ENCODE data around the gene PRH2. TPM values are rescaled to one million over a fixed set of nuclear protein-coding genes. Genes with fewer than 3 reads are reported as not detected.

Gene PRH2
- total and polyA plus RNA-seq, 4 donors = 4.0 TPM; not detected in 3

- Histone ChIP-seq H3K27me3 (ENCODE audit: control insufficient read depth in 1 of 2, insufficient read depth in 2 of 2, low read length in 1 of 2) (no peaks in the 10 kb centered on the region), H3K27ac (ENCODE audit: low read depth in 1 of 2, low read length in 2 of 2) (peak overlapping the region in 1 of 2 donors; percentile 89), H3K9me3 (ENCODE audit: control insufficient read depth, low read length) (no peaks in the 10 kb centered on the region), H3K36me3 (ENCODE audit: control insufficient read depth in 1 of 2, insufficient read depth in 2 of 2, low read length in 1 of 2) (no peaks in the 10 kb centered on the region), H3K4me3 (ENCODE audit: low read length in 2 of 2) (no peak overlapping the region), H3K4me1 (ENCODE audit: control insufficient read depth in 1 of 2, insufficient read depth in 2 of 2, low read length in 2 of 2) (peaks cover 0 to 2% of the 10 kb centered on the region in 2 donors)
- DNase-seq (peak; percentile 69 to 71), ATAC-seq (ENCODE audit: low FRiP score) (peak; percentile 79)
- WGBS, 2 donors = 28 to 32% methylated on average over 15 of the region's 15 CpGs
- intact Hi-C loops (cut with DNase I) = loop anchor here in 1 of 2 donors (10.0 kb wide), 1 partner anchor 206 kb away; the partner anchor contains the start of gene SMIM10L1
These were observed 39.9 kb downstream of the PRH2 start for GRCh38 chr12:10968765-10969456.

DNA sequence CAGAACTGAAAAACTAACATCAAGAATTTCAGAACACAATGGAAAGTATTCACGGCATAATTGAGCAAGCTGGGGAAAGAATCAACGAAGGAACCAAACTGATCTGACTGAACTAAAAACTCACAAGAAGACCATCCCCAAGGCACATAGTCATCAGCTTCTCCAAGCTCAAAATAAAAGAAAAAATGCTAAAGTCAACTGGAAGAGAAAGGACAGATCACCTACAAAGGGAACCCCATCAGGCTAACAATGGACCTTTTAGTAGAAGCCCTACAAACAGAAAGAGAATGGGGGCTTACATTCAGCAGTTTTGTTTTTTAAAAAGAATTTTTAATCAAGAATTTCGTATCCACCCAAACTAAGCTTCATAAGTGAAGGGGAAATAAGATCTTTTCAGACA lies 45.9 kb downstream of the PRH2 start:
- Histone ChIP-seq H3K36me3 (ENCODE audit: control insufficient read depth in 1 of 2, insufficient read depth in 2 of 2, low read length in 1 of 2) (no peaks in the 10 kb centered on the region), H3K9me3 (ENCODE audit: control insufficient read depth, low read length) (no peaks in the 10 kb centered on the region), H3K4me1 (ENCODE audit: control insufficient read depth in 1 of 2, insufficient read depth in 2 of 2, low read length in 2 of 2) (no peaks in the 10 kb centered on the region), H3K27ac (ENCODE audit: low read depth in 1 of 2, low read length in 2 of 2) (no peak overlapping the region), H3K27me3 (ENCODE audit: control insufficient read depth in 1 of 2, insufficient read depth in 2 of 2, low read length in 1 of 2) (no peaks in the 10 kb centered on the region), H3K4me3 (ENCODE audit: low read length in 2 of 2) (no peak overlapping the region)
- intact Hi-C loops (cut with DNase I) = no loop called here
- ATAC-seq (ENCODE audit: low FRiP score) = no peak
- WGBS, 2 donors = 90 to 91% methylated on average over 3 of the region's 3 CpGs
- DNase-seq = no peak

DNA sequence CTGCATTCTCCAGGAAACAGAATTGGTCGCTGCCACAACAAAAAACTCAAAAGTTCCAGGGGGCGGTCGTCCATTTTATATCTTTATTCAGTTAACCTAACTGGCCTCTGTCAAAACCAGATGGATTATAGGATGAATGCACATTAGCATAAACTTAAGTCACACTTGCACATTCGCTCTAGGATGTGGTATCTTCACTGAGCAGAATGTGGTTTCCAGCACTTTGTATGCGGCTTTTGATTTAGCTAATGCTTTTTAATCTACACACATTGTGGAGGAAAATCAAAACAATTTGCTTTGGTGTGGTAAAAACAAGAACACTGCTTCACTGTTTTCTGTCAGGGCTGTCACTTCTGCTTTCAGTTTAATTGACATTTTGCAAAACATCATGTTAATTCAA lies 53.2 kb downstream of the PRH2 start:
- Histone ChIP-seq H3K4me3 (ENCODE audit: low read length in 2 of 2) (no peak overlapping the region), H3K36me3 (ENCODE audit: control insufficient read depth in 1 of 2, insufficient read depth in 2 of 2, low read length in 1 of 2) (peaks cover 0 to 5% of the 10 kb centered on the region in 2 donors), H3K4me1 (ENCODE audit: control insufficient read depth in 1 of 2, insufficient read depth in 2 of 2, low read length in 2 of 2) (no peaks in the 10 kb centered on the region), H3K27me3 (ENCODE audit: control insufficient read depth in 1 of 2, insufficient read depth in 2 of 2, low read length in 1 of 2) (no peaks in the 10 kb centered on the region), H3K27ac (ENCODE audit: low read depth in 1 of 2, low read length in 2 of 2) (no peak overlapping the region), H3K9me3 (ENCODE audit: control insufficient read depth, low read length) (no peaks in the 10 kb centered on the region)
- 90 to 94% methylated on average over 5 of the region's 5 CpGs for WGBS, 2 donors
- ATAC-seq (ENCODE audit: low FRiP score) (no peak), DNase-seq (no peak)
- intact Hi-C loops (cut with DNase I) = no loop called here

Other genes with a start within 250 kb of the PRH2 start
- gene YBX3, start 205.9 kb upstream of the PRH2 start, total RNA-seq = 100 to 1,000 TPM; 368 to 602 TPM
- 100 to 1,000 TPM; 277 to 353 TPM for gene YBX3, start 205.9 kb upstream of the PRH2 start, polyA plus RNA-seq
- gene TAS2R7, start 126.6 kb upstream of the PRH2 start, total RNA-seq = not detected
- not detected for gene TAS2R7, start 126.6 kb upstream of the PRH2 start, polyA plus RNA-seq
- not detected for gene TAS2R8, start 122.0 kb upstream of the PRH2 start, total RNA-seq
- not detected for gene TAS2R8, start 122.0 kb upstream of the PRH2 start, polyA plus RNA-seq
- not detected for gene TAS2R9, start 119.1 kb upstream of the PRH2 start, total RNA-seq
- gene TAS2R9, start 119.1 kb upstream of the PRH2 start, polyA plus RNA-seq = not detected
- 1 to 10 TPM; 1.4 to 1.8 TPM for gene TAS2R10, start 102.9 kb upstream of the PRH2 start, total RNA-seq
- not detected for gene TAS2R10, start 102.9 kb upstream of the PRH2 start, polyA plus RNA-seq
- gene PRR4, start 79.8 kb upstream of the PRH2 start, total RNA-seq = 1 to 10 TPM; 2.6 to 4.8 TPM
- 1 to 10 TPM in 1 of 2 donors, under 1 TPM in 1; 0.74 to 3.3 TPM for gene PRR4, start 79.8 kb upstream of the PRH2 start, polyA plus RNA-seq
- 10 to 100 TPM; 18.4 to 33.0 TPM for gene PRH1, start 45.0 kb upstream of the PRH2 start, total RNA-seq
- gene PRH1, start 45.0 kb upstream of the PRH2 start, polyA plus RNA-seq = under 1 TPM in 1 of 2 donors, not detected in 1; 0.67 TPM
- 1 to 10 TPM; 3.2 to 5.6 TPM for gene TAS2R13, start 19.7 kb upstream of the PRH2 start, total RNA-seq
- gene TAS2R13, start 19.7 kb upstream of the PRH2 start, polyA plus RNA-seq = not detected
- 1 to 10 TPM; 5.2 to 6.4 TPM for gene TAS2R14, start 10.0 kb downstream of the PRH2 start, total RNA-seq
- gene TAS2R14, start 10.0 kb downstream of the PRH2 start, polyA plus RNA-seq = 1 to 10 TPM in 1 of 2 donors, not detected in 1; 2.0 TPM
- 1 to 10 TPM; 3.3 to 5.7 TPM for gene TAS2R50, start 57.7 kb downstream of the PRH2 start, total RNA-seq
- not detected for gene TAS2R50, start 57.7 kb downstream of the PRH2 start, polyA plus RNA-seq
- 1 to 10 TPM; 4.3 to 4.8 TPM for gene TAS2R20, start 69.1 kb downstream of the PRH2 start, total RNA-seq
- under 1 TPM in 1 of 2 donors, not detected in 1; 0.49 TPM for gene TAS2R20, start 69.1 kb downstream of the PRH2 start, polyA plus RNA-seq
- 1 to 10 TPM; 5.9 to 9.1 TPM for gene TAS2R19, start 93.4 kb downstream of the PRH2 start, total RNA-seq
- gene TAS2R19, start 93.4 kb downstream of the PRH2 start, polyA plus RNA-seq = under 1 TPM in 1 of 2 donors, not detected in 1; 0.72 TPM
- gene TAS2R31, start 102.2 kb downstream of the PRH2 start, total RNA-seq = 1 to 10 TPM; 5.3 to 9.1 TPM
- gene TAS2R31, start 102.2 kb downstream of the PRH2 start, polyA plus RNA-seq = under 1 TPM in 1 of 2 donors, not detected in 1; 0.82 TPM
- gene TAS2R46, start 133.1 kb downstream of the PRH2 start, total RNA-seq = 1 to 10 TPM; 3.3 to 3.9 TPM
- gene TAS2R46, start 133.1 kb downstream of the PRH2 start, polyA plus RNA-seq = not detected
- gene TAS2R43, start 163.1 kb downstream of the PRH2 start, total RNA-seq = 1 to 10 TPM in 1 of 2 donors, under 1 TPM in 1; 0.36 to 2.2 TPM
- not detected for gene TAS2R43, start 163.1 kb downstream of the PRH2 start, polyA plus RNA-seq
- 1 to 10 TPM; 6.9 to 8.6 TPM for gene TAS2R30, start 205.4 kb downstream of the PRH2 start, total RNA-seq
- gene TAS2R30, start 205.4 kb downstream of the PRH2 start, polyA plus RNA-seq = under 1 TPM in 1 of 2 donors, not detected in 1; 0.08 TPM
- 10 to 100 TPM in 1 of 2 donors, 1 to 10 TPM in 1; 9.9 to 12.5 TPM for gene SMIM10L1, start 242.0 kb downstream of the PRH2 start, total RNA-seq
- gene SMIM10L1, start 242.0 kb downstream of the PRH2 start, polyA plus RNA-seq = 10 to 100 TPM; 10.9 to 18.5 TPM